Prostate gland (tissue), 2 donors: ENCODE measurements around the gene PLEKHN1. TPM values are rescaled to one million over a fixed set of nuclear protein-coding genes. Genes with fewer than 3 reads are reported as not detected.

ENCODE experiments used
- DNase-seq: peaks from one replicate; pipeline ENCODE4 v3.0.0-alpha.2; 2019; ENCODE audit warnings: low spot score
- H3K27ac ChIP-seq, 2 donors: fragments of 200-600 bp; sonication (generic); 2 replicates each; pipeline ENCODE4 v1.5.1; 2017 to 2019
- H3K27me3 ChIP-seq: fragments of 200-600 bp; sonication (generic); replicated peaks from 2 replicates; pipeline ENCODE4 v1.5.1; 2019; ENCODE audit not compliant: insufficient read depth
- H3K36me3 ChIP-seq, 2 donors: fragments of 200-600 bp; sonication (generic); 1 replicate in 1 of 2; 2 replicates in 1 of 2; pipeline versions ENCODE4 v1.5.1 to v1.8.1; 2017 to 2019
- H3K4me1 ChIP-seq: fragments of 200-600 bp; sonication (generic); replicated peaks from 2 replicates; pipeline ENCODE4 v1.5.1; 2019
- H3K4me3 ChIP-seq, 2 donors: fragments of 200-600 bp; sonication (generic); 2 replicates each; pipeline ENCODE4 v1.5.1; 2017 to 2019
- H3K9me3 ChIP-seq: fragments of 200-600 bp; sonication (generic); 2 replicates; pipeline ENCODE4 v1.5.1; 2017
- CTCF ChIP-seq, 4 experiments: fragments of 200-600 bp in 2 of 4; fragments of 450-650 bp in 2 of 4; sonication (generic) in 2 of 4; IDR thresholded peaks; 1 replicate in 3 of 4; 2 replicates in 1 of 4; pipeline ENCODE4 v1.5.1; 2016 to 2019; ENCODE audit warnings: antibody characterized with exemption in 4 of 4, mild to moderate bottlenecking in 2 of 4, moderate library complexity in 2 of 4
- POLR2A ChIP-seq: fragments of 450-650 bp; IDR thresholded peaks from one replicate; pipeline ENCODE4 v1.6.1; 2016; ENCODE audit warnings: antibody characterized with exemption, mild to moderate bottlenecking
- POLR2AphosphoS5 ChIP-seq: sonication (generic); formaldehyde crosslinking; IDR thresholded peaks from one replicate; pipeline ENCODE4 v1.6.1; 2017; ENCODE audit warnings: antibody characterized with exemption
- WGBS: methylation state at CpG from one replicate; pipeline ENCODE4 v1.1.5; 2018; 5-methylcytosine and 5-hydroxymethylcytosine counted together
- intact Hi-C: fragments of 100-400 bp; cut with DNase I; formaldehyde crosslinking; loops from one replicate; pipeline ENCODE4 v1.14.2; 2022
- total RNA-seq, 2 donors: library from RNA; depleted of rRNA; stranded (reverse); fragments of >200 nt; gene quantifications; one replicate each; pipeline ENCODE4 v1.1.0, GENCODE V29; 2016

Gene PLEKHN1
- total RNA-seq, 2 donors from 2014 or later: 1.4 to 6.4 TPM

- TF ChIP-seq POLR2AphosphoS5: no peak
- TF ChIP-seq CTCF (IDR thresholded peaks at IDR 0.05): no peak
- TF ChIP-seq POLR2A: no peak
- Histone ChIP-seq H3K36me3 (peaks cover 0 to 5% of the 10 kb centered on the region in 2 donors), H3K4me1 (peaks cover 18% of the 10 kb centered on the region), H3K27ac (peak overlapping the region; percentile 30 to 41), H3K9me3 (no peaks in the 10 kb centered on the region), H3K4me3 (peak overlapping the region; percentile 21 to 31), H3K27me3 (no peaks in the 10 kb centered on the region)
- 0% methylated on average over 6 of the region's 48 CpGs for WGBS
- intact Hi-C loops: no loop called here
- no peak for DNase-seq
These were observed 23.9 kb upstream of the PLEKHN1 start for GRCh38 chr1:942411-942821.

GRCh38 chr1:942864-943533 is 23.3 kb upstream of the PLEKHN1 start:
- peaks cover 18% of the 10 kb centered on the region for H3K4me1 ChIP-seq
- no peaks in the 10 kb centered on the region for H3K27me3 ChIP-seq

GRCh38 chr1:943545-944340 is 22.5 kb upstream of the PLEKHN1 start:
- Histone ChIP-seq H3K27me3 (no peaks in the 10 kb centered on the region), H3K4me1 (peaks cover 18% of the 10 kb centered on the region), H3K27ac (peak overlapping the region; percentile 5 to 17), H3K4me3 (no peak overlapping the region), H3K9me3 (no peaks in the 10 kb centered on the region), H3K36me3 (peaks cover 2 to 19% of the 10 kb centered on the region in 2 donors)
- WGBS: 74% methylated on average over 26 of the region's 27 CpGs
- TF ChIP-seq POLR2A: no peak
- TF ChIP-seq POLR2AphosphoS5: no peak
- no peak for TF ChIP-seq CTCF (IDR thresholded peaks at IDR 0.05)
- intact Hi-C loops: no loop called here
- no peak for DNase-seq

More at GRCh38 chr1:942864-943533, 23.3 kb upstream of the PLEKHN1 start:
- intact Hi-C loops: no loop called here
- peaks cover 0 to 11% of the 10 kb centered on the region in 2 donors for H3K36me3 ChIP-seq
- no peaks in the 10 kb centered on the region for H3K9me3 ChIP-seq
- TF ChIP-seq CTCF (IDR thresholded peaks at IDR 0.05): no peak
- no peak for TF ChIP-seq POLR2AphosphoS5
- no peak for TF ChIP-seq POLR2A
- peak overlapping the region; percentile 21 to 31 for H3K4me3 ChIP-seq
- H3K27ac ChIP-seq: peak overlapping the region; percentile 30 to 41
- 16% methylated on average over 27 of the region's 27 CpGs for WGBS
- no peak for DNase-seq

GRCh38 chr1:944341-945325 is 21.6 kb upstream of the PLEKHN1 start:
- Histone ChIP-seq H3K27ac (peak overlapping the region; percentile 5 to 17), H3K9me3 (no peaks in the 10 kb centered on the region), H3K4me1 (peaks cover 18% of the 10 kb centered on the region), H3K4me3 (no peak overlapping the region), H3K36me3 (peaks cover 9 to 20% of the 10 kb centered on the region in 2 donors), H3K27me3 (no peaks in the 10 kb centered on the region)
- WGBS: 60% methylated on average over 28 of the region's 28 CpGs
- no peak for TF ChIP-seq CTCF (IDR thresholded peaks at IDR 0.05)
- TF ChIP-seq POLR2AphosphoS5: no peak
- TF ChIP-seq POLR2A: no peak
- intact Hi-C loops: no loop called here
- DNase-seq: no peak
